Measurements from ENCODE around the gene KRTAP10-9.

- TF ChIP-seq REST (IDR thresholded peaks at IDR 0.05; ENCODE audit: insufficient read depth in 1 of 2, low read depth in 2 of 2, low read length in 2 of 2) (no peak), TAF1 (IDR thresholded peaks at IDR 0.05; ENCODE audit: borderline replicate concordance, insufficient read depth, low read length) (no peak), SIN3A (IDR thresholded peaks at IDR 0.05; ENCODE audit: borderline replicate concordance, insufficient read depth, low read length) (no peak)
Measured at GRCh38 chr21:44602463-44602850, 24.4 kb upstream of the KRTAP10-9 start.
